ENCODE results near the gene AFG1L.
"Not testable (repeated sequence)": the region's sequence is repeated elsewhere in the genome, so short reads cannot be mapped to it uniquely, and the experiment has no call there.

AFG1L gene

GRCh38 chr6:108559884-108560462, 265.1 kb downstream of the AFG1L start:
- peak overlapping the region; percentile 84 for H3K4me3 ChIP-seq (ENCODE audit: low read depth, low read length)
- no peak for DNase-seq (ENCODE audit: low read depth)
- TF ChIP-seq, protein P1, sequence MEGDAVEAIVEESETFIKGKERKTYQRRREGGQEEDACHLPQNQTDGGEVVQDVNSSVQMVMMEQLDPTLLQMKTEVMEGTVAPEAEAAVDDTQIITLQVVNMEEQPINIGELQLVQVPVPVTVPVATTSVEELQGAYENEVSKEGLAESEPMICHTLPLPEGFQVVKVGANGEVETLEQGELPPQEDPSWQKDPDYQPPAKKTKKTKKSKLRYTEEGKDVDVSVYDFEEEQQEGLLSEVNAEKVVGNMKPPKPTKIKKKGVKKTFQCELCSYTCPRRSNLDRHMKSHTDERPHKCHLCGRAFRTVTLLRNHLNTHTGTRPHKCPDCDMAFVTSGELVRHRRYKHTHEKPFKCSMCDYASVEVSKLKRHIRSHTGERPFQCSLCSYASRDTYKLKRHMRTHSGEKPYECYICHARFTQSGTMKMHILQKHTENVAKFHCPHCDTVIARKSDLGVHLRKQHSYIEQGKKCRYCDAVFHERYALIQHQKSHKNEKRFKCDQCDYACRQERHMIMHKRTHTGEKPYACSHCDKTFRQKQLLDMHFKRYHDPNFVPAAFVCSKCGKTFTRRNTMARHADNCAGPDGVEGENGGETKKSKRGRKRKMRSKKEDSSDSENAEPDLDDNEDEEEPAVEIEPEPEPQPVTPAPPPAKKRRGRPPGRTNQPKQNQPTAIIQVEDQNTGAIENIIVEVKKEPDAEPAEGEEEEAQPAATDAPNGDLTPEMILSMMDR (IDR thresholded peaks at IDR 0.05; ENCODE audit: control insufficient read depth, extremely low read depth, insufficient read depth), result no peak

GRCh38 chr6:108560463-108561308, 265.8 kb downstream of the AFG1L start, which contains the start of gene FOXO3:
Gene FOXO3 (plus strand): TSS chr6:108560917. CDS start chr6:108561209, 292 bp downstream.
- DNase-seq (ENCODE audit: low read depth), result peak; percentile 69
- peak within 1 kb of the TSS; percentile 84 for H3K4me3 ChIP-seq (ENCODE audit: low read depth, low read length)

DNA sequence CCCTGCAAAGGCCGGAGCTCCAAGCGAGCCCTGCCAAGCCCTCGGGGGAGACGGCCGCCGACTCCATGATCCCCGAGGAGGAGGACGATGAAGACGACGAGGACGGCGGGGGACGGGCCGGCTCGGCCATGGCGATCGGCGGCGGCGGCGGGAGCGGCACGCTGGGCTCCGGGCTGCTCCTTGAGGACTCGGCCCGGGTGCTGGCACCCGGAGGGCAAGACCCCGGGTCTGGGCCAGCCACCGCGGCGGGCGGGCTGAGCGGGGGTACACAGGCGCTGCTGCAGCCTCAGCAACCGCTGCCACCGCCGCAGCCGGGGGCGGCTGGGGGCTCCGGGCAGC, 266.4 kb downstream of the AFG1L start:
- not testable (repeated sequence) for DNase-seq (ENCODE audit: low read depth)
- H3K4me3 ChIP-seq (ENCODE audit: low read depth, low read length), result peak overlapping the region; percentile 84

More at GRCh38 chr6:108560463-108561308, 265.8 kb downstream of the AFG1L start, which contains the start of gene FOXO3:
- TF ChIP-seq, protein P1 (IDR thresholded peaks at IDR 0.05; ENCODE audit: control insufficient read depth, extremely low read depth, insufficient read depth), result no peak

GRCh38 chr6:108561742-108562502, 267.1 kb downstream of the AFG1L start:
- no peak for DNase-seq (ENCODE audit: low read depth)
- TF ChIP-seq, protein P1 (IDR thresholded peaks at IDR 0.05; ENCODE audit: control insufficient read depth, extremely low read depth, insufficient read depth), result no peak
- peak overlapping the region; percentile 84 for H3K4me3 ChIP-seq (ENCODE audit: low read depth, low read length)

- TF ChIP-seq, protein P1 (IDR thresholded peaks at IDR 0.05; ENCODE audit: control insufficient read depth, extremely low read depth, insufficient read depth), result no peak
- peak; percentile 62 for DNase-seq (ENCODE audit: low read depth)
- peak overlapping the region; percentile 84 for H3K4me3 ChIP-seq (ENCODE audit: low read depth, low read length)
Observed at GRCh38 chr6:108562503-108562993, 267.7 kb downstream of the AFG1L start.

GRCh38 chr6:108563292-108563691, 268.4 kb downstream of the AFG1L start:
- H3K4me3 ChIP-seq (ENCODE audit: low read depth, low read length), result peak overlapping the region; percentile 84; the same call in 1 of the 2 replicates
- TF ChIP-seq, protein P1 (IDR thresholded peaks at IDR 0.05; ENCODE audit: control insufficient read depth, extremely low read depth, insufficient read depth), result no peak
- DNase-seq (ENCODE audit: low read depth), result no peak

DNA sequence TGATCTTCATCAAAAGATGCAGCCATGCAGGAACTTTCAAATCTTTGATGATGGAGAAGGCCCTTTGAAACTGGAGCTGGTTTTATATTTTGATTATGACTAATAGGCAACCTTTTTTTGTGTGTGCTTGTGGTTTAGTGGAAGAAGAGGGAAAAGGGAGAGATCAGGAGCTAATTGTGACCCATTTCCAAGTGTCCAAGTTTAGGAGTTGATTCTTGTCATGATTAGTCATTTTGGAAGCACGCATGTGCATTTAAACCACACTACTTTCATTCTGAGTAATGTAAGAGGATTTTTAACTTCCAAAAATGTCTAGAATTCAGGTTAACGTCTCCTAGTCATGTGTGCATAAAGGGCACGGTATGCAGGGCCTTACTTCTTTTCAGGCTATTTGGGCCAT, 269.3 kb downstream of the AFG1L start:
- no peak overlapping the region for H3K4me3 ChIP-seq (ENCODE audit: low read depth, low read length)

More for the DNA sequence above, 269.3 kb downstream of the AFG1L start:
- TF ChIP-seq, protein P1 (IDR thresholded peaks at IDR 0.05; ENCODE audit: control insufficient read depth, extremely low read depth, insufficient read depth), result no peak
- DNase-seq (ENCODE audit: low read depth), result no peak

All from LNCaP clone FGC (cell line).